Kidney capillary endothelial cell (primary cell): Measurements from ENCODE around the gene ATP5PB.

Source experiments
- DNase-seq: peaks from one replicate; pipeline ENCODE4 v3.0.0-alpha.2; 2018; ENCODE audit warnings: low spot score

The ATP5PB gene

DNA sequence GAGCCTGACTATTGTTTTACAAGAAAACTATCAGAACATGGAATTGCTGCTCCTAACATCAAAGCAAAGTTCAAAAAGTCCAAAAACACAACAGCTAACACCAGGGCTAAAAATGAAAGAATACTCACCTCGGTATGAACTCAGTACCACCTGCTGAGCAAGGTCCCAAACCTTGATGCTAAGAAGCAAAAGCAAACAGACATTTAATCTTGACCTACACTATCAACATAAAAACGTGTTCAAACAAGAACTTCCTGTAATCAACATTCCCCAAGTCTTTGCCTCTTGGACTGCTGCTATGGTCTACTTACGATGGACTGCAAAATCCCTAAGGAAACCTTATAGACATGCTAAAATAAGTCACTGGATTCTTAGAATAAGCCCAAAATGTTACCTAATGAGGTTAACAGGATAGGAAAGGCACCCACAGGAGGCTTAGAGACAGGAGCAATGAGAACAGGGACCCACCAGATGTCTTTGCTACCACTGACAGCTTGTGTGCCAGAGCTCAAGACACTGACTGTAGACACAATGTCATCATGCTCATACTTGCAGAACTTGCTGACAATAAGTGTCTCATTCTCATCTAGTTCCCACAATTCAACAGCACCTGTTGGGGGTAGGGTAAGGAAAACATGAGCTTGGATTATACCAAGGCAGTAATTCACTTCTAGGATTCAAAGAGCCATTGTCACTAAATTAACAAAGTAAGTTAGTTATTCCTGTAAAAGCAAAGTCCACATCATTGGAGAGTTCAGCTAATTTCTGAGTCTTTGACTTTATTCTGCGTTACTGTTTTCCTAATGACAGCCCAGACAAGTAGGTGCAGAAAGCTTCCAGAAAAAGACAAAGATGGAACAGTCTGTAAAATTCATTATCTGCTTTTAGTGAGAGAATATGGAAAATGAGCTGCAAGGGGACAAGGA is 2.0 kb upstream of the ATP5PB start:
- DNase-seq = no peak

DNA sequence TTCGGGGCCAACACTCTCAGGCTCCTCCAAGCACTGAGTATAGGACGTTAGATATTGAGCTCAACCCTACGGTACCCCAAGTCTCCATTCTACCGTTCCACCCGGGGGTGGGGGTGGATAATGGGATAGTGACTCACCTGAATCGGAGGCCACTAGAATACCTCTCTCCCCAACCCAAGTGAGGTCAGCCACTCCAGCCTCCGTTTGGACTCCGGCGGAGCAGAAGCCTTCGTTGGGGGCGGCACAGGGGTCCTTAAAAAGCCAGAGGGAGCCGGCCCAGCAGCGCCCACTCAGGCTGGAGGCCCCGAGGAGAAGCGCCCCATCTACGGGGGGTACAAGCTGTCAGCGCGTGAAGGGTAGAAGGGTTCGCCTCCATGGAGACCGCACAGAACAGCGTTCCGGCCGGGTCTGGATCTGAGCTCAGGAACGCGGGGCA is 764 bp upstream of the ATP5PB start:
- no peak for DNase-seq

DNA sequence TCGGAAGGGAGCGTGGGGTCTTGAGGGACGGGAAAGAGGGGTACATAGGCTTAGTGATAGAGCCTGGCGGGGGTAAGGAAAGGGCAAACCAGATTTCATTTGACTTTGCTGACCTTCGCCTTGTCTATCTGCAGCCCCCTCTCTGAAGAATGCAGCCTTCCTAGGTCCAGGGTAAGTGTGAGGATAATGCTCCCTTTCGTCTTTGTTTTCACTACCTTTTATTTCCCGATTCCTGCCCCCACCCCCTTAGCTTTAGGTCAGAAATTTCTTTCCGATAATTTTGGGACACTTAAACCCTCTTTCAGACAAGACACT is 396 bp downstream of the ATP5PB start:
- no peak for DNase-seq

GRCh38 chr1:111450185-111450584 is 921 bp downstream of the ATP5PB start:
- DNase-seq = no peak

- no peak for DNase-seq
These were observed 3.3 kb downstream of the ATP5PB start for GRCh38 chr1:111452581-111452980.

GRCh38 chr1:111453706-111454105 is 4.4 kb downstream of the ATP5PB start:
- DNase-seq = no peak

GRCh38 chr1:111454859-111455641 is 5.8 kb downstream of the ATP5PB start:
- no peak for DNase-seq

DNA sequence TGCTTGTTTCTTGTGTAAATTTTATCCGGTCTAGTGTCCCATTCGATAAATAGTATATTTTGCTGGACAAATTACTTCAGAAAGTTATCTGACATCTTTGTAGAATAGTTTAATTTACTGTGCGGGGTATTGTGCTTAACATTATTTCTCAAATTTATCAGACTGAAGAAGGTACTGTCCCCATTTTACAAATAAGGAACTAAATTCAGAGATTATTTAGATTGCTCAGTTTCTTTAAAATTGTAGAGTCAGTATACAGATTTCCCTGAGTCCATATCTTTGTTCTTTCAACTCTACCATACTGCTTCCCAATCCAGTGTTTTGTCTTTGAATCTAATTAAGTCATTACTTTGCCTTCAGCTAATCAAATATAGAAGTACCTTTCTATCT is 6.4 kb downstream of the ATP5PB start:
- DNase-seq = no peak

GRCh38 chr1:111461765-111462164 is 12.5 kb downstream of the ATP5PB start:
- no peak for DNase-seq

DNA sequence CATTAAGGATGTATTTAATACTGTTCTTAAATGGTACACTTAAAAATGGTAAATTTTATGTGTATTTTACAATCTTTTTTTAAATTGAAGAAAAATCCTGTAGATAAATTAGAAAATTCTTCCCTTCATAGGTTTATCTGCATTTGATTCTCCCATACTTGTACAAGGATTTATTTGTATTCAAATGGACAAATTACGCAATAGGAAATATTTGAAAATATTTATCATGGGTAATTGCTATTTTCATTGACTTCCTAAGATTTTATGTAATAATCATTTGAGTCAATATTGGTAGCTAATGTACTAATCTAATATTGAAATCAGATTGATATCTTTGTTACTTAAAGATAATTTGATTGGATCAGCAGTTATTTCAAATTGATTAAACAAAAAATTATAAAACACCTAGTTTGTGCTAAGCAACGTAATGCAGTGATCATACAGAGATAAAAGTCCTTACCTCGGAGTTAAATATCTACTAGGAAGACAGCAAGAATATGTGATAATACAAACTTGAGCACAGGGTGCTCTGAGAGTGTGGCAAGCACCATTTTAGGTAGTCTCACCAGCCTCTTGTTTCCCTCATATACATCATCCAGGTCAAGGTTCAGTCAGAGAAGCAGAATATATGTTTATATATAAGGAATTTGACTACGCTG is 13.2 kb downstream of the ATP5PB start:
- DNase-seq = no peak

DNA sequence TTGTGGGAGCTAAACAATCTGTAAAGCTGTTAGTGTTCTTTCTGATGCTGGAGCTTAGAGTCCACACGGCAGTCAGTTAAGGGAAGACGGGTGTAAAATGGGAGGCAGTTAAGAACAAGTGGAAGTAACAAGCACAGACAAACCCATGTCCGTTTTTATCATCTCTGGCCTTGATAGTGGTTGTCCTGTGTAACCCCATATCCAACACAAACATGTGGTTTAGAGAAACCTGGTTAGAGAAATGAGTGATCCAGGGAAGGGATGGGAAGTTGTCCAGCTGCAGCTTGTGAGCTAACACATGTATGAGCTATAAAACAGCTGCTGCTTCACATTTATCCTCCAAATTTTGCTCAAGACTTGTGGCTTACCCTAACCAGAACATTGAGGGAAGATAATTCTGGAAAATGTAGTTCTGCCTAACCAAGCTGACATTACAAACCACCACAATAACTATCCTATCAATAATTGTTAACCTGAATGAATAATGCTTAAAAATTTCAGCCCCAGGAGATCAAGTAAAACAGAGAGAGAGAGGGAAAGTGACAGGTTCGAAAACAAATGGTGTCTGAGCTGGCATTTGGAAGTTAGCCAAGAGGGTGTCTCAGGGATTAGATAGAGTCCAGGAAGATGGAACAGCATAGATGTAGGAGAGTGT is 13.9 kb downstream of the ATP5PB start:
- DNase-seq = no peak

DNA sequence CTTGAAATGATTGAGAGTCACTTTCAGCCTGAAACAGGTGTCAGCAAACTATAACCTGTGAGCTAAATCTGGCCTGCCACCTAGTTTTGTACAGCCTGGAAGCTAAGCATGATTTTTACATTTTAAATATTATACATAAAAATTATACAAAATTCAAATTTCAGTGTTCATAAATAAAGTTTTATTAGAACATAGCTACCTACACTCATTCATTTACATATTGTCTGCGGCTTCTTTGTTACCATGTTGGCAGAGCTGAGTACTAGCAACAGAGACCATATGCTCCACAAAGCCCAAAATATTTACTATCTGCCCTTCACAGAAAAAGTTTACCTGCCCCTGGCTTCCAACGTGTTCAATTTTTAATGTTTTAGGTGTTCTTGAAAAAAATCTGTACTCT is 16.5 kb downstream of the ATP5PB start:
- no peak for DNase-seq

DNA sequence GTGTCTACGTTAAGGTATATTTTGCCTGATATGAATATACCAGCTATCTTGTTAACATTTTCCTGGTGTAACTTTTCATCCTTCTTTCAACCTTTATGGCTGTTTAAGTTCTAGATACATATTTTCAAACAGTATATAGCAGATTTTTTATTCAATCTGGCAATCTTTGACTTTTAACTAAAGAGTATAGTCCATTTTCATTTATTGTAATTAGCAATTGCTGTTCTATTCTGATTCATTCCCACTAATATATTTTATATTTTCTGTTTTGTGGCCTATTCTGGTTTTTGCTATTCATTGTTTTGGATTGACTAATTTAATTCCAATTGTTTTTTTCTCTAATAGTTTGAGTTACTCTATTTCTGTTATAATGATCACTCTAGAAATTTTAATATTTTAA is 17.2 kb downstream of the ATP5PB start:
- DNase-seq = no peak

DNA sequence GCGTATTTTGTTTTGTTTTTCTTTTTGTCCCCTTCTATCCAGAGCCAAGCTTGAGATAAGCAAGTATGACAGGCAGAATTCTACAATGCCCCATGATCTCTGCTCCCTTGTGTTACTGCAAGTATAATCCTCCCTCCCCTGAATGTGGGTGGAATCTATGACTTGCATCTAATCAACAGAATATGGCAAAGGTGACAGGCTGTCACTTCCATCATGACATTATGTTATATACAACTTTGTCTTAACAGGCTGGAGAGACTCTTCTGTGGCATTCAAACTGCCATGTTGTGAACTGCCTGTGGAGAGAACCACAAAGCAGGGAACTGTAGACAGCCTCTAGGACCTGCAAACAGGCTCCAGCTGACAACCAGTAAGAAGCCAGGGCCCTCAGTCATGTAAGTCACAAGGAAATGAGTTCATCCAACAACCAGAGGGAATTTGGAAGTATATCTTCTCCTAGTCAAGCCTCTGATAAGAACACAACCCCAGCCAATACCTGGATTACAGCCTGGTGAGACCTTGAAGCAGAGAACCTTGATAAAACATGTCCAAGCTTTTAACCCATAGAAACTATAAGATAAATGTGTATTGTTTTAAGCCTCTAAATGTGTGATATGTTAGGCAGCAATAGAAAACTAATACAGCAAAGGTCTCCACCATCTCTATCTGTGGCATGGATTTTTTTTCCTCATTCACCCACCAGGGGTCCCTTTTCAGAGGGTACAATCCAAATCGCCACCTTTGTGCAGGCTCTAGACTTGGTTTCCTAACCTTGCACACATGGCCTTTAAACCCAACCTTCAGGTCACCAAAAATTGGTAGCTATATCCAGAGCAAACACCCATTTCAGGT is 18.8 kb downstream of the ATP5PB start:
- no peak for DNase-seq

- no peak for DNase-seq
These were observed 19.4 kb downstream of the ATP5PB start for GRCh38 chr1:111468717-111469100.

- DNase-seq = no peak
These were observed 20.3 kb downstream of the ATP5PB start for GRCh38 chr1:111469539-111469938.

GRCh38 chr1:111470596-111470995 is 21.3 kb downstream of the ATP5PB start:
- no peak for DNase-seq

- no peak for DNase-seq
These were observed 21.7 kb downstream of the ATP5PB start for GRCh38 chr1:111471012-111471411.

GRCh38 chr1:111471538-111471937 is 22.3 kb downstream of the ATP5PB start:
- DNase-seq = no peak

DNA sequence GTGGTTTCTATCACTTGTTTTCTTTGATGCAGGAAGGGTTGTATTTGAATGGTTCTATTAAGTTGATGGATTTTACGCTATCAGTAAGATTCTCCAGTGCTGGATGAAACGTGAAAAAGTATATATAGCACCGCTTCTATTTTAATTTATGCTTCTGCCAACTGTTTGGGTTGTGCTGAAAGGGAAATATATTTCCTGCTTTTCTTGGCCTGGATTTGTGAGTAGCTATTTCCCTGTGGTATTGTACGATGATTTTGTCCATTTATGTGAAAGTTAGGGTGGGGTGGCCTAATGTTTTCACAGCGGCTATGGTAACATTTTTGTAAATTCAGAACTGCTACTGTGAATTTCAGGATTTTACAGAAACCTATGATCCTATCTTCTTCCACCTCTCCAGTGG is 24.8 kb downstream of the ATP5PB start:
- no peak for DNase-seq

DNA sequence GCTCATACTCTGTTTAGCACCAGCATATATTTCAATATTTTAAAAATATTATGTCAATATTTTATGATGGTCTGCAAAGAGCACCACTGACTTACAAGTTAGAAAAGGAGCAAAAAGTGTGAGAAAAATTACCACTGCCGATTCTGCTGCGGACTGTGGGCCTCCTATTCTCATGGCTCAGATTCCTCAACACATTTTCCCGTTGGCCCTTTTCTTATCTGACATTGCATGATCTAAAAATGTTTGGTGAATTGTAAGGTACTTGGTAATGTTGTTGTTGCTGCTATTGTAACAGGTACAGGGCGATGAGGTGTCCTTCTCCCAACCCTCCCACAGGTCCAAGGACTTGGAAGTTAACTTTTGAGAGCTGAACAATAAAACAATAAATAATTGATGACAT is 25.3 kb downstream of the ATP5PB start:
- no peak for DNase-seq
